NT2/D1 (cell line): ENCODE measurements around the gene PRICKLE2.

Experiments used
- YY1 ChIP-seq: IDR thresholded peaks from 2 replicates; pipeline ENCODE4 v1.6.1; 2011; ENCODE audit not compliant: insufficient read length, insufficient read depth
- ZNF274 ChIP-seq: IDR thresholded peaks from 2 replicates; pipeline ENCODE4 v1.6.1; 2011; ENCODE audit warnings: mild to moderate bottlenecking, low read depth, low read length

- no peak for TF ChIP-seq YY1
- no peak for TF ChIP-seq ZNF274
Measured at GRCh38 chr3:64149886-64150285, 75.4 kb downstream of the PRICKLE2 start.
